ENCODE measurements around the gene CD7. TPM values are rescaled to one million over a fixed set of nuclear protein-coding genes. Genes with fewer than 3 reads are reported as not detected.
A peak's percentile ranks its signal among the peaks of the same experiment; 100 is the strongest.

The CD7 gene
- total and polyA plus RNA-seq, 9 of the 15 experiments (the other 6 are each of a cell fraction or from before 2014, with no cell fraction given): 0.21 to 0.35 TPM; not detected in 7

DNA sequence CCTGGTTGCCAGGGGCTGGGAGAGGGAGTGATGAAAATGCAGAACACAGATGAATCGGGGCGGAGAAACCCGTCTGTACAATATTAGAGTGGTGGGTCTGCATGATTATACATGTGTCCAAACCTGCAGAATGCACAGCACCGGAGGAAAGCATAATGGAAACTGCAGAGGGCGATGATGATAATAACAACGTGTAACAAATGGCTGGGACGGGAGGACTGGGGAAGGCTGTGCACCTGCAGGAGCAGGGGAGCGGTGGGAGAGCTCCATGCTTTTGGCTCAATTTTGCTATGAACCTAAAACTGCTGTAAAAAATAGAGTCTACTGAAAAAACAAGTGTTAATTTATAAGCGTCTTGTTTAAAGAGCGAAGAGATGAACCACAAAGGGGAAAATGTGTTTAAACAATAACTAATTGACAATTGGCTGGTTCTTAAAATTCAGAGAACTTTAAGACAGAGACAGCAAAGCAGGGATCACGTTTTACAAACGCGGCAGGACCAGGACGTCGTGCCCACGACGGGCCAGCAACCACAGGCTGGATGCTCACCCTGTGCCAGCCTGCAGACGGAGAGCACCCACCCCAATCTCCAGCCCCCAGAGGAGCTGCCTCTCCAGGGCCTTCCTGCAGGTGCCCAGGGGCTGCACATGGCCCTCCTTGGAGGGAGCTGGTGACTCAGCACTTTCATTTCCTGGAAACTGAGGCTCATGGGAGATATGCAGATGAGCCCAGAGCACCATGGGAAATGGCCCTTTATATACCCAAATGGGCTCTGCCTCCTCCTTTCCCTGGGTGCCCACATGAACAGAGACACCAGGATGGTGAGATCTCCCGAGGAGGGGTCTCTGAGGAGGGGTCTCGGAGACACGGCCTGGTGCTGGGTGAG is 41.3 kb upstream of the CD7 start, which contains the start of gene TEX19 (continued):
- TF ChIP-seq STAT5B (CRISPR knock-in tag; IDR thresholded peaks at IDR 0.05): no peak
- peak; percentile 94 for TF ChIP-seq MAFG (tag; conservative IDR thresholded peaks at IDR 0.05)
- no peak for TF ChIP-seq NELFE (IDR thresholded peaks at IDR 0.05; ENCODE audit: insufficient read depth, insufficient read length)
- peak in 1 of 2 experiments; percentile 92 for TF ChIP-seq AFF1 (IDR thresholded peaks at IDR 0.05; ENCODE audit: low read depth in 1 of 2, partially characterized antibody in 2 of 2)
- TF ChIP-seq STAT5A (IDR thresholded peaks at IDR 0.05; ENCODE audit: borderline replicate concordance, low read length): 0 out of 2 replicates have a peak, but pooled peaks have one; percentile 15
- TF ChIP-seq TRIM24 (IDR thresholded peaks at IDR 0.05): peak; percentile 10 to 30; a peak in 2 of 4 replicates
- TF ChIP-seq RREB1 (CRISPR knock-in tag; IDR thresholded peaks at IDR 0.05): no peak
- peak; percentile 78; the same call in 1 of the 2 replicates for TF ChIP-seq CREB3L1 (IDR thresholded peaks at IDR 0.05; ENCODE audit: borderline replicate concordance, low read depth)
- TF ChIP-seq, protein P1, sequence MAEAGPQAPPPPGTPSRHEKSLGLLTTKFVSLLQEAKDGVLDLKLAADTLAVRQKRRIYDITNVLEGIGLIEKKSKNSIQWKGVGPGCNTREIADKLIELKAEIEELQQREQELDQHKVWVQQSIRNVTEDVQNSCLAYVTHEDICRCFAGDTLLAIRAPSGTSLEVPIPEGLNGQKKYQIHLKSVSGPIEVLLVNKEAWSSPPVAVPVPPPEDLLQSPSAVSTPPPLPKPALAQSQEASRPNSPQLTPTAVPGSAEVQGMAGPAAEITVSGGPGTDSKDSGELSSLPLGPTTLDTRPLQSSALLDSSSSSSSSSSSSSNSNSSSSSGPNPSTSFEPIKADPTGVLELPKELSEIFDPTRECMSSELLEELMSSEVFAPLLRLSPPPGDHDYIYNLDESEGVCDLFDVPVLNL (CRISPR knock-in tag; IDR thresholded peaks at IDR 0.05; ENCODE audit: low read depth): peak; percentile 50; the same call in 1 of the 2 replicates
- TF ChIP-seq TCF7L2 (IDR thresholded peaks at IDR 0.05; ENCODE audit: low read depth, low read length): no peak
- TF ChIP-seq ZFP30 (CRISPR knock-in tag; IDR thresholded peaks at IDR 0.05; ENCODE audit: borderline replicate concordance): no peak

Data from K562 (cell line).